HepG2 (cell line): ENCODE results near the gene TMEM238. TPM values are rescaled to one million over a fixed set of nuclear protein-coding genes. Genes with fewer than 3 reads are reported as not detected.
A peak's percentile ranks its signal among the peaks of the same experiment; 100 is the strongest.

ENCODE experiments used
- ATAC-seq: fragments of 200-7000 bp; cut with Tn5 transposase; 3 replicates; pipeline ENCODE4 v1.9.1; 2020; ENCODE audit warnings: mild to moderate bottlenecking, moderate library complexity
- Bru-seq: library from RNA; stranded (reverse); fragments of 400-500 nt; gene quantifications from one replicate; lab custom pipeline; 2021; lab: Mats Ljungman, UMichigan
- BruChase-seq, 2 experiments: library from RNA; stranded (reverse); fragments of 400-500 nt; gene quantifications; one replicate each; lab custom pipeline; 2021; lab: Mats Ljungman, UMichigan
- BruUV-seq: library from RNA; stranded (reverse); fragments of 400-500 nt; replicated peaks from 2 replicates; lab custom pipeline; 2021; lab: Mats Ljungman, UMichigan
- CTCF ChIA-PET: fragments of 300-600 bp; formaldehyde crosslinking; extraction: SDS; loops from one replicate; lab custom pipeline; 2021; ENCODE audit warnings: low total read pairs, inconsistent platforms, low intra/inter-chr PET ratio; lab: Yijun Ruan, JAX
- POLR2A ChIA-PET: fragments of 350-600 bp; sonication (Branson Sonifier 250); formaldehyde crosslinking; loops from one replicate; lab custom pipeline; 2020; ENCODE audit warnings: antibody characterized with exemption, inconsistent platforms; lab: Yijun Ruan, JAX
- DNase-seq: peaks from one replicate; pipeline ENCODE4 v3.0.0-alpha.2; 2015; ENCODE audit warnings: low spot score
- FAIRE-seq: peaks from 3 replicates; lab custom pipeline; 2011; peaks lifted over from hg19 to GRCh38; lab: Jason Lieb, UNC
- H2AFZ ChIP-seq: one replicate; pipeline ENCODE4 v1.6.1; 2011; ENCODE audit warnings: low read length, inconsistent platforms
- H3K27ac ChIP-seq: fragments of 300-600 bp; 3 replicates; pipeline ENCODE4 v1.8.0; 2011; ENCODE audit warnings: mixed run types, mild to moderate bottlenecking, mixed read lengths, low read length, inconsistent platforms; ENCODE audit not compliant: insufficient read depth; ENCODE audit errors: extremely low read length
- H3K27me3 ChIP-seq, 2 experiments: fragments of 200-600 bp in 1 of 2; 2 replicates in 1 of 2; 3 replicates in 1 of 2; pipeline versions ENCODE4 v1.6.0 to v1.8.0; 2011; ENCODE audit warnings: low read length in 2 of 2, mild to moderate bottlenecking in 2 of 2, moderate library complexity in 2 of 2, inconsistent platforms in 1 of 2; ENCODE audit not compliant: insufficient read depth in 2 of 2, control insufficient read depth in 1 of 2
- H3K36me3 ChIP-seq, 2 experiments: fragments of 200-600 bp in 1 of 2; replicated peaks in 1 of 2; 2 replicates in 1 of 2; 3 replicates in 1 of 2; pipeline versions ENCODE4 v1.5.1 to v1.8.0; 2011; ENCODE audit warnings: low read length in 2 of 2, inconsistent platforms in 1 of 2; ENCODE audit not compliant: insufficient read depth in 2 of 2, control insufficient read depth in 1 of 2
- H3K4me1 ChIP-seq: 2 replicates; pipeline ENCODE4 v1.5.1; 2012; ENCODE audit warnings: low read length, inconsistent platforms; ENCODE audit not compliant: insufficient read depth
- H3K4me2 ChIP-seq: 2 replicates; pipeline ENCODE4 v1.6.0; 2011; ENCODE audit warnings: low read depth, low read length, inconsistent platforms
- H3K4me3 ChIP-seq, 3 experiments: fragments of 200-600 bp in 1 of 3; sonication (generic), shearing (Covaris generic) in 1 of 3; replicated peaks in 1 of 3; 2 replicates each; pipeline ENCODE4 v1.5.1; 2011 to 2016; ENCODE audit warnings: low read length in 3 of 3, inconsistent platforms in 2 of 3, low read depth in 2 of 3, mild to moderate bottlenecking in 2 of 3, control low read depth in 1 of 3, mixed read lengths in 1 of 3; ENCODE audit not compliant: insufficient read depth in 1 of 3
- H3K79me2 ChIP-seq: one replicate; pipeline ENCODE4 v1.6.1; 2011; ENCODE audit warnings: low read length, inconsistent platforms; ENCODE audit not compliant: insufficient read depth
- H3K9ac ChIP-seq: 2 replicates; pipeline ENCODE4 v1.6.0; 2011; ENCODE audit warnings: mild to moderate bottlenecking, low read depth, low read length, inconsistent platforms; ENCODE audit not compliant: insufficient read depth
- H3K9me3 ChIP-seq: 2 replicates; pipeline ENCODE4 v1.5.1; 2012; ENCODE audit warnings: mild to moderate bottlenecking, low read length
- H4K20me1 ChIP-seq: 2 replicates; pipeline ENCODE4 v1.6.0; 2011; ENCODE audit warnings: inconsistent platforms, mild to moderate bottlenecking, low read length, moderate library complexity; ENCODE audit not compliant: insufficient read depth
- GMEB1 ChIP-seq: sonication (generic); formaldehyde crosslinking; IDR thresholded peaks from 2 replicates; pipeline ENCODE4 v1.5.1; 2020; ENCODE audit warnings: missing genetic modification reagents, mild to moderate bottlenecking, borderline replicate concordance
- GTF3A ChIP-seq: sonication (generic); formaldehyde crosslinking; conservative IDR thresholded peaks from 2 replicates; pipeline ENCODE4 v1.4.0; 2020; ENCODE audit warnings: mild to moderate bottlenecking, missing genetic modification reagents
- HDAC2 ChIP-seq: sonication (generic); formaldehyde crosslinking; IDR thresholded peaks from 2 replicates; pipeline ENCODE4 v1.4.0; 2020; ENCODE audit warnings: missing genetic modification reagents
- IRX3 ChIP-seq: sonication (generic); formaldehyde crosslinking; IDR thresholded peaks from 2 replicates; pipeline ENCODE4 v1.8.1; 2023; ENCODE audit warnings: mild to moderate bottlenecking, low read depth, missing genetic modification reagents, borderline replicate concordance
- PRPF4 ChIP-seq: fragments of 200-400 bp; formaldehyde crosslinking; IDR thresholded peaks from 2 replicates; pipeline ENCODE4 v1.6.1; 2016; ENCODE audit warnings: low read length, low read depth; ENCODE audit not compliant: poor library complexity, severe bottlenecking
- ZBTB40 ChIP-seq, 2 experiments: fragments of 450-650 bp in 1 of 2; sonication (generic) in 1 of 2; formaldehyde crosslinking in 1 of 2; IDR thresholded peaks; 2 replicates each; pipeline versions ENCODE4 v1.6.1 to v1.8.0; 2016 to 2022; ENCODE audit warnings: antibody characterized with exemption in 1 of 2, mild to moderate bottlenecking in 1 of 2, missing genetic modification reagents in 1 of 2
- WGBS: methylation state at CpG from one replicate; pipeline ENCODE4 v1.1.6; 2017; ENCODE audit warnings: low lambda C conversion rate; 5-methylcytosine and 5-hydroxymethylcytosine counted together
- in situ Hi-C: cut with HindIII; loops from 2 replicates; pipeline ENCODE4 v1.10.0; 2017; ENCODE audit warnings: low pct_unique_long_range_greater_than_20kb; ENCODE audit not compliant: extremely low pct_ligation_motif_present
- intact Hi-C: fragments of 100-400 bp; cut with micrococcal nuclease; formaldehyde crosslinking; loops from one replicate; pipeline ENCODE4 v1.10.0; 2022; ENCODE audit not compliant: unreplicated experiment
- long read RNA-seq, 2 experiments: library from RNA in 1 of 2; library from polyadenylated mRNA in 1 of 2; stranded (forward) in 1 of 2; unstranded in 1 of 2; transcript quantifications; one replicate each; pipeline ENCODE4 v2.0.0, GENCODE V29; 2019 to 2022
- polyA minus RNA-seq, 3 experiments: library from RNA; depleted of rRNA, polyadenylated mRNA; stranded (reverse); fragments of >200 nt; gene quantifications; 2 replicates each; pipeline ENCODE4 v1.2.3, GENCODE V29; 2011; ENCODE audit warnings: low replicate concordance in 1 of 3
- polyA plus RNA-seq, 8 experiments: library from polyadenylated mRNA; depleted of rRNA in 3 of 8; stranded (reverse) in 7 of 8; unstranded in 1 of 8; fragments of >200 nt; fragmentation: Illumina TruSeq in 4 of 8; extraction: Trizol in 4 of 8; gene quantifications; 2 replicates each; pipeline versions ENCODE4 v1.2.1 to v1.2.3, GENCODE V29; 2011 to 2016; ENCODE audit warnings: low read depth in 4 of 8, missing spikeins in 1 of 8, mixed read lengths in 1 of 8; ENCODE audit not compliant: insufficient read depth in 1 of 8
- total RNA-seq, 5 experiments: library from RNA; depleted of rRNA; stranded (reverse); fragments of >200 nt; fragmentation: Illumina TruSeq; extraction: Trizol; gene quantifications; 2 replicates each; pipeline ENCODE4 v1.2.3, GENCODE V29; 2016; ENCODE audit warnings: low read depth in 1 of 5

The TMEM238 gene
- not detected in 2 replicates for total RNA-seq (2016; rRNA removed; fragmentation: Illumina TruSeq; extraction: Trizol)
- total RNA-seq (2016; cell fraction: cytosol; rRNA removed; fragmentation: Illumina TruSeq; extraction: Trizol; ENCODE audit: low read depth), result not detected in 2 replicates
- not detected in 2 replicates for total RNA-seq (2016; cell fraction: insoluble cytoplasmic fraction; rRNA removed; fragmentation: Illumina TruSeq; extraction: Trizol)
- total RNA-seq (2016; cell fraction: membrane; rRNA removed; fragmentation: Illumina TruSeq; extraction: Trizol), result 0.25 TPM in 1 of 2 replicates, not detected in the other
- not detected in 2 replicates for total RNA-seq (2016; cell fraction: nucleus; rRNA removed; fragmentation: Illumina TruSeq; extraction: Trizol)
- not detected in 2 replicates for polyA plus RNA-seq (2011; rRNA removed)
- polyA plus RNA-seq (2011; cell fraction: cytosol; rRNA removed), result 0.05 and 0.08 TPM in 2 replicates
- 0.23 TPM in 1 of 2 replicates, not detected in the other for polyA plus RNA-seq (2011; cell fraction: nucleus; rRNA removed)
- 0.16 TPM in 1 of 2 replicates, not detected in the other for polyA plus RNA-seq (2012)
- not detected in 2 replicates for polyA plus RNA-seq (2016; cell fraction: cytosol; fragmentation: Illumina TruSeq; extraction: Trizol; ENCODE audit: low read depth)
- polyA plus RNA-seq (2016; cell fraction: insoluble cytoplasmic fraction; fragmentation: Illumina TruSeq; extraction: Trizol; ENCODE audit: low read depth), result not detected in 2 replicates
- polyA plus RNA-seq (2016; cell fraction: membrane; fragmentation: Illumina TruSeq; extraction: Trizol; ENCODE audit: low read depth), result not detected in 2 replicates
- not detected in 2 replicates for polyA plus RNA-seq (2016; cell fraction: nucleus; fragmentation: Illumina TruSeq; extraction: Trizol; ENCODE audit: insufficient read depth, low read depth)
- 0.14 and 1.4 TPM in 2 replicates for polyA minus RNA-seq (2011; rRNA and poly(A)+ RNA removed; ENCODE audit: low replicate concordance)
- polyA minus RNA-seq (2011; cell fraction: cytosol; rRNA and poly(A)+ RNA removed), result 1.1 TPM in 1 of 2 replicates, not detected in the other
- polyA minus RNA-seq (2011; cell fraction: nucleus; rRNA and poly(A)+ RNA removed), result not detected in 2 replicates
- percentile 34 among the genes with signal in this experiment for Bru-seq, nascent RNA
- percentile 42 among the genes with signal in this experiment for BruChase-seq, experiment 1, labeled RNA remaining after a 6-hour chase
- percentile 31 among the genes with signal in this experiment for BruChase-seq, experiment 2, labeled RNA remaining after a 2-hour chase
- long read RNA-seq, experiment 1, result 0 reads
- long read RNA-seq, experiment 2, result 0 reads

- ATAC-seq, result no peak
- intact Hi-C loops, result no loop called here
- peak within 1 kb of the TSS; percentile 69 to 100 (median 86) for H3K4me3 ChIP-seq
- DNase-seq, result no peak
- FAIRE-seq, result no peak
- in situ Hi-C loops, result no loop called here
- no TSS peak for BruUV-seq
- H3K36me3 ChIP-seq, result peaks cover 11 to 26% of the 10 kb centered on the region in 2 experiments
- peak within 1 kb of the TSS; percentile 96 for H3K9ac ChIP-seq
- H2AFZ ChIP-seq, result no peak within 1 kb of the TSS
- peaks cover 43% of the 10 kb centered on the region for H3K4me1 ChIP-seq
- peaks cover 30% of the 10 kb centered on the region for H3K79me2 ChIP-seq
- 94% methylated on average over 32 of the region's 72 CpGs for WGBS
- POLR2A ChIA-PET, result interaction anchor here (1.0 to 1.2 kb wide), 2 partner anchors 11 to 45 kb away, joined by 3 read pairs; partner anchors contain the start of gene KMT5C
- H3K27ac ChIP-seq, result peak within 1 kb of the TSS; percentile 92
- H3K4me2 ChIP-seq, result peak within 1 kb of the TSS; percentile 96
- no peaks in the 10 kb centered on the region for H3K9me3 ChIP-seq
- CTCF ChIA-PET, result no interaction called here
- H4K20me1 ChIP-seq, result peaks cover 34% of the 10 kb centered on the region
- H3K27me3 ChIP-seq, result no peaks in the 10 kb centered on the region; a peak in 1 of 5 replicates
- TF ChIP-seq GTF3A (CRISPR knock-in tag), result no peak
- no peak for TF ChIP-seq ZBTB40 (IDR thresholded peaks at IDR 0.05)
- TF ChIP-seq ZBTB40 (CRISPR knock-in tag; IDR thresholded peaks at IDR 0.05), result no peak
- TF ChIP-seq HDAC2, result no peak
- TF ChIP-seq PRPF4, result peak; percentile 24
- TF ChIP-seq IRX3 (CRISPR knock-in tag), result no peak
- no peak for TF ChIP-seq GMEB1 (CRISPR knock-in tag)
Measured at GRCh38 chr19:55384131-55384919, at the start of gene TMEM238. Gene TMEM238, minus strand, starts transcription at chr19:55384292. Its CDS starts 33 bp downstream, at chr19:55384259.
